BJ (cell line): ENCODE results near the gene AFF3. TPM values are rescaled to one million over a fixed set of nuclear protein-coding genes. Genes with fewer than 3 reads are reported as not detected.

Experiments used
- CTCF ChIA-PET: fragments of 350-600 bp; formaldehyde crosslinking; extraction: SDS; loops from one replicate; lab custom pipeline; 2021; ENCODE audit warnings: antibody characterized with exemption, inconsistent platforms; lab: Yijun Ruan, JAX
- POLR2A ChIA-PET: fragments of 300-600 bp; sonication (Branson Sonifier 250); formaldehyde crosslinking; extraction: SDS; loops from one replicate; lab custom pipeline; 2021; ENCODE audit warnings: antibody characterized with exemption; lab: Charles Lee
- DNase-seq: peaks from one replicate; pipeline ENCODE4 v3.0.0-alpha.2; 2011; ENCODE audit warnings: low read depth
- H3K27me3 ChIP-seq: 2 replicates; pipeline ENCODE4 v1.6.0; 2011; ENCODE audit warnings: low read length; ENCODE audit not compliant: control insufficient read depth, insufficient read depth
- H3K36me3 ChIP-seq: 2 replicates; pipeline ENCODE4 v1.5.1; 2011; ENCODE audit warnings: low read length; ENCODE audit not compliant: control insufficient read depth, insufficient read depth
- H3K4me3 ChIP-seq: 2 replicates; pipeline ENCODE4 v1.5.1; 2011; ENCODE audit warnings: low read depth, mild to moderate bottlenecking, control low read depth, low read length
- CTCF ChIP-seq: IDR thresholded peaks from 2 replicates; pipeline ENCODE4 v1.5.1; 2011; ENCODE audit warnings: low read depth, mild to moderate bottlenecking, control low read depth, inconsistent platforms, low read length, moderate library complexity; ENCODE audit not compliant: insufficient read depth
- polyA plus RNA-seq: library from polyadenylated mRNA; depleted of rRNA; stranded (reverse); fragments of >200 nt; gene quantifications from 2 replicates; pipeline ENCODE4 v1.2.3, GENCODE V29; 2011

The AFF3 gene
- polyA plus RNA-seq, 1 experiment, result 11.5 TPM

DNA sequence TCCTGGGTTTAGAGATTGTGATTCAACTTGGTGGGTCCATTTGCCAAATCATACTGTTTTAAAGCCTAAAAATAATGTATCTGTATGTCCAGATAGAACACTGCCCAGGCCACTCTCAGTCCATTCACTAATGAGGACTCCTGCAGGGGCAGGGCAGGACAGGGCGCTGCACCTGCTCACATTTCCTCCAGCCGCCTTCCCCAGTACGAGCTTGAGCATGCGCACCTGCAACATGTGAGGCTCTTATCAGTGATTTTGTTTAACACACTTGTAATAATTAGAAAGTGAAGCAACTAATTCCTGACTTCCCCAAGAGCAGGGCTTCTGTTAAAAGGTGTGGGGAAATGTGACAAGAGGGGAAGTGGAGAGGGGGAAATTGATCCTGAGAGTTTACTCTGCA is 89.7 kb downstream of the AFF3 start:
- no peaks in the 10 kb centered on the region for H3K36me3 ChIP-seq
- no peak for TF ChIP-seq CTCF
- POLR2A ChIA-PET, result no interaction called here
- DNase-seq, result no peak
- H3K4me3 ChIP-seq, result no peak overlapping the region
- no peaks in the 10 kb centered on the region; the same call in 1 of the 2 replicates for H3K27me3 ChIP-seq
- CTCF ChIA-PET, result no interaction called here

- Histone ChIP-seq H3K36me3 (no peaks in the 10 kb centered on the region), H3K4me3 (no peak overlapping the region), H3K27me3 (no peaks in the 10 kb centered on the region; the same call in 1 of the 2 replicates)
- ChIA-PET CTCF (no interaction called here), POLR2A (no interaction called here)
- DNase-seq, result no peak
- TF ChIP-seq CTCF, result no peak
These were observed 91.1 kb downstream of the AFF3 start for GRCh38 chr2:100051253-100051652.

DNA sequence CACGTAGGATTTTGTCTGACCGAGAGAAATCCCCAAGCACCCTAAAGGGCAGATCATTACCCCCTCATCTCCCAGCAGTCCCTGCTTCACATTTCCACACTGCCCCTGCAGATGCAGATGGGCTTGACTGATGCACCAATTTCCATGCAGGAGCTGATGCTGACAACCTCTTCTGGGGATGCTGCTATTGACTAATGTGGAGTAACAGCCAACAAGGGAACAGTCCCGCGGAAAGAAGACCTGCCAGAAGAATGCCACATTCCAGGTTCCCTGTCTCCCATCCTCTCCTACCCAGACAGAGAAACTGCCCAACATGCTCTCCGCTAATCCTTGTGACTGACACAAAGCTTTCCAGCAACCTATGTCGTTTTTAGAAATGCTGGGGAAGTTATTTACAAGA is 91.7 kb downstream of the AFF3 start:
- ChIA-PET POLR2A (no interaction called here), CTCF (no interaction called here)
- no peaks in the 10 kb centered on the region; the same call in 1 of the 2 replicates for H3K27me3 ChIP-seq
- H3K36me3 ChIP-seq, result no peaks in the 10 kb centered on the region
- no peak for TF ChIP-seq CTCF
- DNase-seq, result no peak
- H3K4me3 ChIP-seq, result no peak overlapping the region

GRCh38 chr2:100046961-100047947 is 95.1 kb downstream of the AFF3 start:
- Histone ChIP-seq H3K36me3 (no peaks in the 10 kb centered on the region), H3K27me3 (no peaks in the 10 kb centered on the region; the same call in 1 of the 2 replicates), H3K4me3 (no peak overlapping the region)
- CTCF ChIA-PET, result interaction anchor here (1.1 to 1.5 kb wide), 2 partner anchors 14 to 16 kb away, joined by 3 to 5 read pairs; no protein-coding TSS in a partner anchor
- no peak for DNase-seq
- no peak for TF ChIP-seq CTCF
- POLR2A ChIA-PET, result no interaction called here

- ChIA-PET POLR2A (no interaction called here), CTCF (no interaction called here)
- no peaks in the 10 kb centered on the region for H3K27me3 ChIP-seq
- no peak for DNase-seq
- no peak for TF ChIP-seq CTCF
- H3K36me3 ChIP-seq, result no peaks in the 10 kb centered on the region
- no peak overlapping the region for H3K4me3 ChIP-seq
These were observed 97.4 kb downstream of the AFF3 start for GRCh38 chr2:100045000-100045399.
